Ishikawa (cell line): ENCODE measurements around the gene MIS18BP1.

Source experiments
- CEBPB ChIP-seq: IDR thresholded peaks from 2 replicates; pipeline ENCODE4 v1.6.1; 2012
- CREB1 ChIP-seq: IDR thresholded peaks from 2 replicates; pipeline ENCODE4 v1.6.1; 2012; ENCODE audit warnings: low read depth
- EGR1 ChIP-seq: IDR thresholded peaks from 2 replicates; pipeline ENCODE4 v1.6.1; 2012
- EP300 ChIP-seq: IDR thresholded peaks from 2 replicates; pipeline ENCODE4 v1.6.1; 2012; ENCODE audit warnings: borderline replicate concordance
- FOXM1 ChIP-seq: IDR thresholded peaks from 2 replicates; pipeline ENCODE4 v1.6.1; 2012; ENCODE audit warnings: low read depth, borderline replicate concordance
- MAX ChIP-seq: IDR thresholded peaks from 2 replicates; pipeline ENCODE4 v1.6.1; 2012
- NFIC ChIP-seq: IDR thresholded peaks from 2 replicates; pipeline ENCODE4 v1.6.1; 2012
- RAD21 ChIP-seq: IDR thresholded peaks from 2 replicates; pipeline ENCODE4 v1.6.1; 2012; ENCODE audit warnings: low read depth
- REST ChIP-seq: IDR thresholded peaks from 2 replicates; pipeline ENCODE4 v1.6.1; 2012; ENCODE audit warnings: low read depth, mild to moderate bottlenecking
- TAF1 ChIP-seq: IDR thresholded peaks from 2 replicates; pipeline ENCODE4 v1.6.1; 2012; ENCODE audit warnings: low read depth, mild to moderate bottlenecking
- TCF12 ChIP-seq: IDR thresholded peaks from 2 replicates; pipeline ENCODE4 v1.6.1; 2012; ENCODE audit warnings: low read depth
- TEAD4 ChIP-seq: IDR thresholded peaks from 2 replicates; pipeline ENCODE4 v1.6.1; 2012
- USF1 ChIP-seq: IDR thresholded peaks from 2 replicates; pipeline ENCODE4 v1.6.1; 2012
- YY1 ChIP-seq: IDR thresholded peaks from 2 replicates; pipeline ENCODE4 v1.6.1; 2012; ENCODE audit warnings: low read depth
- ZBTB7A ChIP-seq: IDR thresholded peaks from 2 replicates; pipeline ENCODE4 v1.6.1; 2012; ENCODE audit warnings: low read depth

MIS18BP1 gene

GRCh38 chr14:45271858-45272537, 19.0 kb upstream of the MIS18BP1 start:
- TF ChIP-seq ZBTB7A (no peak), FOXM1 (no peak), CEBPB (no peak), REST (no peak), USF1 (no peak), YY1 (no peak), TCF12 (no peak), EP300 (no peak), TEAD4 (no peak), EGR1 (no peak), RAD21 (no peak), TAF1 (no peak)

GRCh38 chr14:45270031-45270430, 17.0 kb upstream of the MIS18BP1 start:
- TF ChIP-seq EGR1, result no peak
- TF ChIP-seq CEBPB, result no peak
- TF ChIP-seq NFIC, result no peak
- no peak for TF ChIP-seq TEAD4

- TF ChIP-seq USF1 (no peak), NFIC (no peak), RAD21 (no peak), TAF1 (no peak), TEAD4 (no peak), CEBPB (no peak), EP300 (no peak), YY1 (no peak), CREB1 (no peak), FOXM1 (no peak)
Observed at GRCh38 chr14:45267071-45267470, 14.1 kb upstream of the MIS18BP1 start.

GRCh38 chr14:45262637-45263036, 9.6 kb upstream of the MIS18BP1 start:
- TF ChIP-seq NFIC (no peak), ZBTB7A (no peak), TCF12 (no peak)

- no peak for TF ChIP-seq CREB1
- no peak for TF ChIP-seq REST
- no peak for TF ChIP-seq CEBPB
- TF ChIP-seq TCF12, result no peak
- TF ChIP-seq USF1, result no peak
- no peak for TF ChIP-seq TAF1
- TF ChIP-seq YY1, result no peak
- no peak for TF ChIP-seq EP300
- no peak for TF ChIP-seq MAX
- no peak for TF ChIP-seq EGR1
- no peak for TF ChIP-seq ZBTB7A
- no peak for TF ChIP-seq NFIC
Observed at GRCh38 chr14:45261209-45261608, 8.2 kb upstream of the MIS18BP1 start.

- TF ChIP-seq CEBPB (no peak), NFIC (no peak), TEAD4 (no peak), ZBTB7A (no peak), EGR1 (no peak), RAD21 (no peak), TAF1 (no peak), REST (no peak), TCF12 (no peak), FOXM1 (no peak)
Observed at GRCh38 chr14:45258805-45259204, 5.8 kb upstream of the MIS18BP1 start.
